H9 (cell line): Measurements from ENCODE around the gene CDH4. TPM values are rescaled to one million over a fixed set of nuclear protein-coding genes. Genes with fewer than 3 reads are reported as not detected.

Experiments used
- DNase-seq: peaks from one replicate; pipeline ENCODE4 v3.0.0-alpha.2; 2017
- H2AFZ ChIP-seq: one replicate; pipeline ENCODE4 v1.6.1; 2013; ENCODE audit warnings: mild to moderate bottlenecking, low read length, control low read depth, moderate library complexity
- H2AK5ac ChIP-seq: 2 replicates; pipeline ENCODE4 v1.6.1; 2013; ENCODE audit warnings: low read length, control low read depth, mixed read lengths; ENCODE audit not compliant: insufficient read length
- H2BK120ac ChIP-seq: one replicate; pipeline ENCODE4 v1.6.1; 2013; ENCODE audit warnings: low read depth, mild to moderate bottlenecking, low read length, control low read depth, inconsistent platforms; ENCODE audit not compliant: poor library complexity, severe bottlenecking
- H2BK12ac ChIP-seq: 2 replicates; pipeline ENCODE4 v1.6.1; 2013; ENCODE audit warnings: low read length, control low read depth, mixed read lengths, low read depth; ENCODE audit not compliant: insufficient read length
- H2BK15ac ChIP-seq: 2 replicates; pipeline ENCODE4 v1.6.1; 2013; ENCODE audit warnings: low read depth, low read length, control low read depth
- H2BK20ac ChIP-seq: one replicate; pipeline ENCODE4 v1.6.1; 2013; ENCODE audit warnings: low read depth, mild to moderate bottlenecking, low read length, control low read depth, inconsistent platforms; ENCODE audit not compliant: poor library complexity, severe bottlenecking
- H2BK5ac ChIP-seq: 2 replicates; pipeline ENCODE4 v1.6.1; 2013; ENCODE audit warnings: low read length, control low read depth, mixed read lengths; ENCODE audit not compliant: insufficient read length
- H3K14ac ChIP-seq: 2 replicates; pipeline ENCODE4 v1.6.1; 2013; ENCODE audit warnings: low read length, control low read depth; ENCODE audit not compliant: insufficient read depth
- H3K18ac ChIP-seq: 2 replicates; pipeline ENCODE4 v1.6.1; 2013; ENCODE audit warnings: low read depth, mild to moderate bottlenecking, mixed read lengths, low read length, control low read depth; ENCODE audit not compliant: insufficient read length
- H3K23ac ChIP-seq: 2 replicates; pipeline ENCODE4 v1.6.1; 2013; ENCODE audit warnings: low read length, control low read depth, mixed read lengths, low read depth; ENCODE audit not compliant: insufficient read length
- H3K23me2 ChIP-seq: 2 replicates; pipeline ENCODE4 v1.6.1; 2013; ENCODE audit warnings: low read depth, mild to moderate bottlenecking, mixed read lengths, low read length, control low read depth; ENCODE audit not compliant: insufficient read length, poor library complexity, severe bottlenecking
- H3K27ac ChIP-seq: 2 replicates; pipeline ENCODE4 v1.5.1; 2013; ENCODE audit warnings: low read length, control low read depth, mixed read lengths, low read depth; ENCODE audit not compliant: insufficient read length
- H3K27me3 ChIP-seq: 2 replicates; pipeline ENCODE4 v1.6.1; 2013; ENCODE audit warnings: low read length, control low read depth, inconsistent platforms; ENCODE audit not compliant: insufficient read depth
- H3K4ac ChIP-seq: 2 replicates; pipeline ENCODE4 v1.6.1; 2013; ENCODE audit warnings: low read depth, mild to moderate bottlenecking, control low read depth, inconsistent platforms, low read length, moderate library complexity
- H3K4me1 ChIP-seq: 2 replicates; pipeline ENCODE4 v1.6.1; 2013; ENCODE audit warnings: low read length, control low read depth, inconsistent platforms; ENCODE audit not compliant: insufficient read depth
- H3K4me2 ChIP-seq: 2 replicates; pipeline ENCODE4 v1.6.1; 2013; ENCODE audit warnings: low read length, control low read depth, mixed read lengths; ENCODE audit not compliant: insufficient read length, insufficient read depth
- H3K56ac ChIP-seq: 2 replicates; pipeline ENCODE4 v1.6.1; 2013; ENCODE audit warnings: low read depth, mild to moderate bottlenecking, mixed read lengths, low read length, control low read depth; ENCODE audit not compliant: insufficient read length
- H3K79me1 ChIP-seq: 2 replicates; pipeline ENCODE4 v1.6.1; 2013; ENCODE audit warnings: low read depth, mild to moderate bottlenecking, moderate library complexity, low read length, control low read depth, inconsistent platforms; ENCODE audit not compliant: insufficient read depth, poor library complexity, severe bottlenecking
- H3K79me2 ChIP-seq: 2 replicates; pipeline ENCODE4 v1.6.1; 2013; ENCODE audit warnings: low read length, control low read depth, inconsistent platforms; ENCODE audit not compliant: insufficient read depth
- H3K9ac ChIP-seq: 2 replicates; pipeline ENCODE4 v1.6.1; 2013; ENCODE audit warnings: low read length, control low read depth, mixed read lengths; ENCODE audit not compliant: insufficient read length; ENCODE audit errors: extremely low read depth
- H3K9me3 ChIP-seq: one replicate; pipeline ENCODE4 v1.6.1; 2013; ENCODE audit warnings: low read depth, low read length, inconsistent platforms; ENCODE audit not compliant: control insufficient read depth
- H3T11ph ChIP-seq: one replicate; pipeline ENCODE4 v1.6.1; 2013; ENCODE audit warnings: mild to moderate bottlenecking, low read length, control low read depth, inconsistent platforms
- H4K20me1 ChIP-seq: one replicate; pipeline ENCODE4 v1.6.1; 2013; ENCODE audit not compliant: control insufficient read depth, insufficient read length, insufficient read depth
- H4K5ac ChIP-seq: 2 replicates; pipeline ENCODE4 v1.6.1; 2013; ENCODE audit warnings: low read depth, mild to moderate bottlenecking, mixed read lengths, low read length, control low read depth; ENCODE audit not compliant: insufficient read length
- H4K8ac ChIP-seq: replicated peaks from 2 replicates; pipeline ENCODE4 v1.6.1; 2013; ENCODE audit warnings: low read length, control low read depth, mixed read lengths, low read depth; ENCODE audit not compliant: insufficient read length
- H4K91ac ChIP-seq: 2 replicates; pipeline ENCODE4 v1.6.1; 2013; ENCODE audit warnings: low read depth, mild to moderate bottlenecking, moderate library complexity, mixed read lengths, low read length, control low read depth; ENCODE audit not compliant: insufficient read length
- H3K27ac Mint-ChIP-seq, 3 experiments: 2 replicates in 2 of 3; 3 replicates in 1 of 3; pipeline ENCODE4 v1.8.0; 2020 to 2021; ENCODE audit warnings: mixed read lengths in 3 of 3, mild to moderate bottlenecking in 1 of 3, moderate library complexity in 1 of 3
- H3K27me3 Mint-ChIP-seq: 2 replicates; pipeline ENCODE4 v1.8.0; 2021; ENCODE audit warnings: low read depth, mild to moderate bottlenecking, moderate library complexity, mixed read lengths
- H3K36me3 Mint-ChIP-seq, 3 experiments: 2 replicates in 2 of 3; 3 replicates in 1 of 3; pipeline ENCODE4 v1.8.0; 2020 to 2021; ENCODE audit warnings: low read depth in 3 of 3, mixed read lengths in 3 of 3; ENCODE audit not compliant: insufficient read depth in 1 of 3
- H3K4me1 Mint-ChIP-seq, 2 experiments: 2 replicates each; pipeline ENCODE4 v1.8.0; 2020; ENCODE audit warnings: mixed read lengths in 2 of 2
- H3K4me3 Mint-ChIP-seq, 2 experiments: 2 replicates in 1 of 2; 3 replicates in 1 of 2; pipeline ENCODE4 v1.8.0; 2020 to 2021; ENCODE audit warnings: mild to moderate bottlenecking in 2 of 2, mixed read lengths in 2 of 2, moderate library complexity in 1 of 2
- H3K9me3 Mint-ChIP-seq, 2 experiments: 2 replicates in 1 of 2; 3 replicates in 1 of 2; pipeline ENCODE4 v1.8.0; 2020; ENCODE audit warnings: mild to moderate bottlenecking in 2 of 2, mixed read lengths in 2 of 2, moderate library complexity in 1 of 2
- CTCF ChIP-seq: fragments of 200-600 bp; sonication (generic); conservative IDR thresholded peaks from 3 replicates; pipeline ENCODE4 v1.8.0; 2021; ENCODE audit warnings: antibody characterized with exemption, mild to moderate bottlenecking
- WGBS: extraction: QIAGEN DNeasy Blood & Tissue Kit; methylation state at CpG from one replicate; pipeline ENCODE4 v1.1.7; 2013; ENCODE audit warnings: missing lambda C conversion rate, low lambda C conversion rate, mixed read lengths; ENCODE audit not compliant: insufficient read length; ENCODE audit errors: extremely low coverage; 5-methylcytosine and 5-hydroxymethylcytosine counted together
- total RNA-seq: library from RNA; stranded (reverse); gene quantifications from 2 replicates; pipeline ENCODE4 v1.2.1, GENCODE V29; 2021

The CDH4 gene
- total RNA-seq, 1 experiment from 2014 or later, result 3.0 TPM

GRCh38 chr20:61585764-61586163 is 333.7 kb downstream of the CDH4 start:
- H3K27me3 ChIP-seq, result no peaks in the 10 kb centered on the region; the same call in 1 of the 2 replicates
- no peaks in the 10 kb centered on the region for H4K20me1 ChIP-seq
- H4K5ac ChIP-seq, result no peak overlapping the region
- no peak for TF ChIP-seq CTCF
- no peak overlapping the region for H2BK15ac ChIP-seq
- H3K9me3 ChIP-seq, result no peaks in the 10 kb centered on the region
- H2AFZ ChIP-seq, result no peak overlapping the region
- H3K4me2 ChIP-seq, result no peak overlapping the region
- Mint-ChIP-seq H3K27ac (no peak overlapping the region), H3K4me1 (peaks cover 21 to 24% of the 10 kb centered on the region in 2 experiments), H3K9me3 (no peaks in the 10 kb centered on the region), H3K4me3 (no peak overlapping the region), H3K36me3 (no peaks in the 10 kb centered on the region), H3K27me3 (peaks cover 38% of the 10 kb centered on the region)
- no peak overlapping the region for H3T11ph ChIP-seq
- no peak overlapping the region for H3K23ac ChIP-seq
- H4K8ac ChIP-seq, result no peak overlapping the region
- H3K9ac ChIP-seq, result no peak overlapping the region
- H2BK5ac ChIP-seq, result no peak overlapping the region
- no peaks in the 10 kb centered on the region for H3K79me1 ChIP-seq
- H3K79me2 ChIP-seq, result no peaks in the 10 kb centered on the region
- no peak overlapping the region for H4K91ac ChIP-seq
- DNase-seq, result no peak
- no peak overlapping the region for H3K14ac ChIP-seq
- no peaks in the 10 kb centered on the region for H3K23me2 ChIP-seq
- H2BK12ac ChIP-seq, result no peak overlapping the region
- H3K4me1 ChIP-seq, result no peaks in the 10 kb centered on the region
- 100% methylated on average over 2 of the region's 2 CpGs for WGBS
- no peak overlapping the region for H2AK5ac ChIP-seq
- H2BK20ac ChIP-seq, result no peak overlapping the region
- H3K27ac ChIP-seq, result no peak overlapping the region
- no peak overlapping the region for H3K18ac ChIP-seq
- H3K4ac ChIP-seq, result no peak overlapping the region
- no peak overlapping the region for H3K56ac ChIP-seq
- H2BK120ac ChIP-seq, result no peak overlapping the region
